ENCODE measurements around the gene GOLT1A.

Gene GOLT1A

DNA sequence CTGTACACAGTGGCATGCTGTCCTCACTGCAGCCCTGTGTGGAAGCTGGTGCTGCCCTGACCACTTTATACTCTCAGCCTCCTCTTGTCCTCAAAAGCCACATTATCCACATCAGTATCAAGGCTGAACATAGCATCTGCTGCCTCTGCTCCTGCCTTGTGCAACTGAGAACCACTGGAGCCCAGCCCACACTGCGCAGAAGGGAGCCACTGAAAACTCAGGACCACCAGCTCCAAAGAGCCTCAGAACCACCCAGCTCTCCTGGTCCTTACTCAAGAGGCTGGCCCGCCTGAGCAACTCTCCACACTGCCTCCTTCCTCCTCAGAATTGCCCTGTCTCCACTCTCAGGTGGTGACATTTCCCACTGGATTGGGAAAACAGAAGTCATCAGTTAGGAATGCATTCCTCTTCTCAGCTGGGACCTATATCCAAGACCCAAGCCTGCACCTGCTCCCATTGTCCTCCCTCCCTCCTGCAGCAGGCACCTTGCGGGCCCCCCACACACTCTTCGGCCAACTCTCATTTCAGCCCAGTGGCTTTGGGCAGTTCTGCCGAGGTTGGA, 10.5 kb downstream of the GOLT1A start:
- H3K4me3 ChIP-seq (ENCODE audit: low read depth, low read length) = no peak overlapping the region
- in situ Hi-C loops (cut with HindIII; ENCODE audit: low sequenced_read_pairs) = no loop called here
- TF ChIP-seq, protein P1, sequence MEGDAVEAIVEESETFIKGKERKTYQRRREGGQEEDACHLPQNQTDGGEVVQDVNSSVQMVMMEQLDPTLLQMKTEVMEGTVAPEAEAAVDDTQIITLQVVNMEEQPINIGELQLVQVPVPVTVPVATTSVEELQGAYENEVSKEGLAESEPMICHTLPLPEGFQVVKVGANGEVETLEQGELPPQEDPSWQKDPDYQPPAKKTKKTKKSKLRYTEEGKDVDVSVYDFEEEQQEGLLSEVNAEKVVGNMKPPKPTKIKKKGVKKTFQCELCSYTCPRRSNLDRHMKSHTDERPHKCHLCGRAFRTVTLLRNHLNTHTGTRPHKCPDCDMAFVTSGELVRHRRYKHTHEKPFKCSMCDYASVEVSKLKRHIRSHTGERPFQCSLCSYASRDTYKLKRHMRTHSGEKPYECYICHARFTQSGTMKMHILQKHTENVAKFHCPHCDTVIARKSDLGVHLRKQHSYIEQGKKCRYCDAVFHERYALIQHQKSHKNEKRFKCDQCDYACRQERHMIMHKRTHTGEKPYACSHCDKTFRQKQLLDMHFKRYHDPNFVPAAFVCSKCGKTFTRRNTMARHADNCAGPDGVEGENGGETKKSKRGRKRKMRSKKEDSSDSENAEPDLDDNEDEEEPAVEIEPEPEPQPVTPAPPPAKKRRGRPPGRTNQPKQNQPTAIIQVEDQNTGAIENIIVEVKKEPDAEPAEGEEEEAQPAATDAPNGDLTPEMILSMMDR (IDR thresholded peaks at IDR 0.05; ENCODE audit: low read depth, low read length, missing control alignments) = no peak
- no peak for DNase-seq (ENCODE audit: low read depth)

- in situ Hi-C loops (cut with HindIII; ENCODE audit: low sequenced_read_pairs) = no loop called here
- TF ChIP-seq, protein P1 (IDR thresholded peaks at IDR 0.05; ENCODE audit: low read depth, low read length, missing control alignments) = no peak
- no peak overlapping the region for H3K4me3 ChIP-seq (ENCODE audit: low read depth, low read length)
- no peak for DNase-seq (ENCODE audit: low read depth)
Measured at GRCh38 chr1:204202481-204202880, 11.3 kb downstream of the GOLT1A start.

GRCh38 chr1:204201348-204202040, 12.3 kb downstream of the GOLT1A start:
- no peak overlapping the region for H3K4me3 ChIP-seq (ENCODE audit: low read depth, low read length)
- no peak for DNase-seq (ENCODE audit: low read depth)
- TF ChIP-seq, protein P1 (IDR thresholded peaks at IDR 0.05; ENCODE audit: low read depth, low read length, missing control alignments) = no peak
- in situ Hi-C loops (cut with HindIII; ENCODE audit: low sequenced_read_pairs) = no loop called here

DNA sequence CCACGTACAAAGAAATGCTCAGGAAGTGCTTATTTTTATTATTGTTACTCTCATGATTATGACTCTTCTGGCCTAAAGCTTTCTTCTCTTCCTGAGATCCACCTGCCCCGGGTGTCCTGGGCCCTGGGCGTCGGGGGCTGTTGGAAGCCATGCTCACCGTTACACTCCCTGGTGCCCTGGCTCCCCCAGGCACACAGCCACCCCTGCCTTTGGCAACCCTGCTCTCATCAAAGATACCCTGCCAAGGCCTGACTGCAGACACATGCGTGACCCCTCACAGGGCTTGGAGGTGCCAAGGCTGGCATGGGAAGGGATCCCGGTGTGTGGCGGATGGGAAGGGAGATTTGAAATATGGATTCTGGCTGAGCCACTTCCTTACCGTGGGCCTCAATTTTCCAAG, 14.2 kb downstream of the GOLT1A start:
- H3K4me3 ChIP-seq (ENCODE audit: low read depth, low read length) = no peak overlapping the region
- in situ Hi-C loops (cut with HindIII; ENCODE audit: low sequenced_read_pairs) = no loop called here
- TF ChIP-seq, protein P1 (IDR thresholded peaks at IDR 0.05; ENCODE audit: low read depth, low read length, missing control alignments) = no peak
- DNase-seq (ENCODE audit: low read depth) = no peak

DNA sequence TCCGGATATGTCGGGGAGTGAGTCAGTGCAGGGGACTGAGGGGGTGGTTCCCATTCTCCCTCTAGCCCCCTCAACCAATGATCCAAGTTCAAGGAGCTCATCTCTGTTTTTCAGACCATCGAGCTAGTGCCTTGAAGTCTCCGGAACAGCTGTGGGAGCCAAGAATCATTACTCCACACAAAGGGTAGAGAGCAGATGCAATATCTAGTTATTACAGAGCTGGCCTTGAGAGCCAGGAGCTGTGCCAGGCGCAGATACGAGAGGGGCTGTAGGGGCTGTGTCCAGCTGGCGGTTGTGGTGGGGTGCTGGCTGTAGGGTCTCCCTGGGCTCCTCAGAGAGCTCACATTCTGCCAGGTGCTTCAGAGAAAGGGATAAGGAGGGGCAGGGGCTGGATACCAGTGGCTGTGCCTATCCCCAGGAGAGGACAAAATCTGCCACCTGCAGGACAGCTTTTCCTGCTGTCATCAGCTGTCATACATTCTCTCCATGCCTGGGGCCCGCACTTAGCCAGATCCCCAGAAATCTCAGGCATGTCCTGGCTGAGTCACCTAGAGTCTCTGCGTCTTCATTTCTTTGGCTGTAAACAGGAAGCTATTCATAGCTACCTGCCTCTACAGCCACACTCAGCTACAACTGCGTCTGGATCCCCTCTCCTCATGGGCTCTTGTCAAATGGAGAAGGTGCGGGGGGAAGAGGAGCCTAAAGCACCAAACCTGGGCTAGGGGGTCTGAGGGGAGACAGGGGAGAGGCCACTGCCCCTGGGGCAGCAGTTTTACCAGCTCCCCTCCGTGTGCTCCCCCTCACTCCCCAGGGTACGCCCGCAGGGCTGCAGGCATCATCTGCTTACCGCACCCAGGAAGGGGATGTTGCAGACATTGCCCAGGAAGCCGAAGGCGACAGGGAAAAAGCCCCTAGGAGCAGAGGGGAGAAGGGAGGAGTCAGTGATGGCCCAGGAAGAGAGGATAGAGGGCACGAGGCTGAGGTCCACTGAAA, 15.1 kb downstream of the GOLT1A start:
- H3K4me3 ChIP-seq (ENCODE audit: low read depth, low read length) = no peak overlapping the region
- in situ Hi-C loops (cut with HindIII; ENCODE audit: low sequenced_read_pairs) = no loop called here
- DNase-seq (ENCODE audit: low read depth) = no peak
- TF ChIP-seq, protein P1 (IDR thresholded peaks at IDR 0.05; ENCODE audit: low read depth, low read length, missing control alignments) = no peak

DNA sequence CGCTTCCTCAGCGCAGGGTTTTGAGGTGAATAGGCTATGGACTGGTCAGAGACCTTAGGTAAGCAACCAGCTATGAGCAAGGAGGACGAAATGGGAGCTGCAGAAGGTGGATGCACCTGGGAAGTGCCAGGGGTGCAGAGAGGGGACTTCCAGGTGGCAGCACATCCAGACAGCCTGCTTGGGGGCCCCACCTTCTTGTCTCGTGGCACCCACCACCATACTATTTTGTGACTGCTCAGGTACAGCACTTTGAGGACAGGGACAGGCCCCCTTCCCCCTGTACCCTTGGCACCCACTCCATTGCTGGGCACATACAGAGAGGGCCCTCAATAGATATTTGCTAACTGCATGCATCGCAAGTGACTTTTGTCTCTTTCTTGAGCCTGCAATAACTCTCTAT, 16.7 kb downstream of the GOLT1A start:
- in situ Hi-C loops (cut with HindIII; ENCODE audit: low sequenced_read_pairs) = no loop called here
- no peak overlapping the region for H3K4me3 ChIP-seq (ENCODE audit: low read depth, low read length)
- TF ChIP-seq, protein P1 (IDR thresholded peaks at IDR 0.05; ENCODE audit: low read depth, low read length, missing control alignments) = no peak
- DNase-seq (ENCODE audit: low read depth) = no peak

Measured in astrocyte of the cerebellum (primary cell).